HPDE6-E6E7 (cell line): ENCODE measurements around the gene CA10.

Experiments
- DNase-seq: peaks from one replicate; pipeline ENCODE4 v3.0.0; 2011; ENCODE audit warnings: missing footprints; ENCODE audit errors: extremely low spot score

The CA10 gene

DNA sequence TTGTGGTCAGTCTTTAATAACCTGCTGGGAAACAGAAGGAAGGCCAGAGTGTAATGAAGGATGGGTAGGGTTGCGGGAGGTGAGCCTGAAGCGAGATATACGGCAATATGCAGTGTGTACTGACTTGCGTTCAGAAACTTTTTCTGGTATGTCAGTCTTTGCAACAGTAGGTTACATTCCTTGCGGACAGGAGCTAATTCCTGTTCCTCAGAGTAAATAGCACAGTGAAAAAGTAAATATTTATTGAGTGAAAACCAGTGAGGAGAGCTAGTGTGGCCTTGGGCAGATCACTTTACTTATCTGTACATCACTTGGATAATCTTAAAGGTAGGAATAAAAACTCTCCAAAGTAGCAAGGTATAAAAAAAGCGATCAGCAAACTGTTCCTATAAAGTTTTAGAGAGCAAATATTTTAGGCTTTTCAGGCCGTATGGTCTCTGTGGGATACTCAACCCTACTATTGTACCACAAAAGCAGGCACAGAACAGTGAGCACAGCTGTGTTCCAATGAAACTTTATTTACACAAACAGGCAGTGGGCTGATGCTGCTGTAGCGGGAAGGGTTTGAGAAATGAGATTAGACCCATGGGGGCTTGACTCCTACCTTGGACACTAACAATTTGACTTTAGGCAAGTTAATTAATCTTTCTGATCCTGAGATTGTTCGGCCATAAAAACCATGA lies 550.1 kb downstream of the CA10 start:
- DNase-seq, result no peak

DNA sequence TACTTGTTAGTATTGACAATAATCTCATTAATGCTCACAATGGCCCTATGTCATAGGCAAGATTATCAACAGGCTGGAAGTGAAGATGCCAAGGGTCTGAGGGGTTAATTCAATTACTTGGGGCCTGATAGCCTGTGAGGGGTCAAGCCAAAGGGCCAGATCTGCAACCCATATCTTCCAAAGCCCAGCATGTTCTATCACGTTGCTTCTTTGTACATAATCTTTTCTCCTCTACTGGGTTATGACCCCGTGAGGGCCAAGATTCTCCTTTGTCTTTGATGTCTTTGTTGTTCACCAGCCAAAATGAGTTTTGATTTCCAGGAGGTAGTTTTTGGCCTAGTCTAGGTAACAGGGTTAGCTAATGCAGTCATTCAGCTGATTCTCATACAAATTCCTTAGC lies 551.0 kb downstream of the CA10 start:
- no peak for DNase-seq

DNA sequence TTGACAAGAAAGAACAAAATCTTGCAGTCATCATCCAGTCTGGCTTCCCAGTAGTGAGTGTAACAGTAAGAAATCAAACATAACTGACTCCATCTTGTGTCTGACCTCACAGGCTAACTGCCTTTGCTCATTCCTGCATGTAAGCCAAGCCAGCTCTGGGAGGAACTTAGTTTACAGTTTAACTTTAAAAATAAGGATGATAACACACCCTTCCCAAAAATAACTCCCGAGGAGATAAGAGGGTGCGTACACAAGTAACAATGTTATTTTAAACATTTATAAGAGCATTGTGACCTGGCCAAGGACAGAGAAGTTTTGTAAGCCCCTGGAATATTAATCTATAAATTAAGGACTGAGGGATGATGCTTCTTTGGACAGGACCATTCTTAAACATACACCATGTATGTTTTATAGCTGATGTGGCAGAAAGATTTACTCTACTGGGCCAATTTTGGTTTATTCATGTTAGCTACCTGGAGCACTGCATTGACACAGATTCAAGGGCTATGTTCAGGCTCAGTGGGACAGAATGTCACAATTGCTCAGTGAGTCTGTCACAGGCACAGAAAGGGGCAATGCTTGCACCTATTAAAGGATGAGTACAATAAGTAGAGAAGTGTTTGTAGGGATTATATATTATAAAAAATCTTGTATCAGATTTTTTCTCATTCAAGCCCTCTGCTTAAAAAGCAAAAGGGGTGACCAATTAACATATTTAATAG lies 554.1 kb downstream of the CA10 start:
- no peak for DNase-seq

DNA sequence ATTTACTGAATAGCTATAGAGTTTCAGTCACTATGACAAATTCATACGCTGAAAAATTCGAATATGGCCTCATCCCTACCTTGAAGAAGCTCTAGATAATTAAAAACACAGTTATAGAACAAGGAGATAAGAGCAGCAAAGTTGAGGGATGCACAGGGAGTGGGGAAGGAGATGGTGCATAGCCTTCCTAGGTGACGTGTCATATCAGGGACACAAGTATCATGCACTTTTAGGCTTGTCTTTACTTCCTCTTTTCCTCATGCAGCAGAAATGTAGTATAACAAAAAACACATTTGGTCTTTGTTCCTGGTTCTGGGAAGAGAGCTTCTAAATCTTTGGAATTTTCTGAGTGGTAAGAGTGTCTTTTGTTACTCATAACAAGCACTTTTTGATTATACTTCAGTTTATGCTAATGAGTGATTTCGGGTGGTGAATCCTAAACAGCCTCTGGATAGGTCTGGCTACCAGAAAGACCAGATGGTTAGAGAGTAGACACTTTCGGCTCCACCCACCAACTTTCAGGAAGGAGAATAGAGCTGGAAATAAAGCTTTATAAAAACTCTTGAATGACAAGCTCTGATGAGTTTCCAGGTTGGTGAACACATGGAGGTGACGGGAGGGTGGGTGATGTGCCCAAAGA lies 556.8 kb downstream of the CA10 start:
- DNase-seq, result no peak

DNA sequence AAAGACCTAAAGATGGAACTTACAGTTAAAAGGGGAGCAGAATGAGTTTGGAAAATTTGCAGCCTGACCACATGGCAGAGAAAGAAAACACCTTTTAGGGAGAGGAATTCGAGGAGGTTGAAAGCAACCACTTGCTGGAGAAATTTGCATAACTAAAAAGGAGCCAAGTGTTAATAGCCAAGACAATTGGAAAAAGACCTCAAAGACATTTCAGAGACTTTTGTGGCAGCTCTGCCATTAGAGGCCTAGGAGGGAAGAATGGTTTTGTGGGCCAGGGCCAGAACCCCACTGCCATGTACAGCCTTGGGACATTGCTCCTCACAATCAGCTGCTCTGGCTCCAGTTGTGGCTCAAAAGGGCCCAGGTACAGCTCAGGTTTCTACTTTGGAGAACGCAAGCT lies 559.7 kb downstream of the CA10 start:
- DNase-seq, result no peak

DNA sequence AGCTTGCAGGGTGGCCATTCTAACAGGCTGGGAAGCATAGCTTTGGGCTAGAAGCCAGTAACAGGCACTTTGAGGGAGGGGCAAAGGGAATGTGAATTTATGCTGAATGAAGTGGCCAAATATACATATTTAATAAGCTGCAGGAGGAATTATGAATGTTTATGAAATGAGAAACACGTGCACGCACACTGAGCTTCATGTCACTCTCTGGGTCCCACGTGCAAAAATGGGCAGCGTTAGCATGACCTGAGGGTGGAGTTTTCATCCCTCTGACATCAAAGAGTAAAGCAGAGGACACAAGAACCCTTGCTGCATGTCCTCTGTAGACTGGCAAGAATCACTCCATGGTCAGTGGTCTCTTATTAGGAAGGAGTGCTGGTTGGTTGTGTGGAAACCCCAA lies 561.2 kb downstream of the CA10 start:
- no peak for DNase-seq

DNA sequence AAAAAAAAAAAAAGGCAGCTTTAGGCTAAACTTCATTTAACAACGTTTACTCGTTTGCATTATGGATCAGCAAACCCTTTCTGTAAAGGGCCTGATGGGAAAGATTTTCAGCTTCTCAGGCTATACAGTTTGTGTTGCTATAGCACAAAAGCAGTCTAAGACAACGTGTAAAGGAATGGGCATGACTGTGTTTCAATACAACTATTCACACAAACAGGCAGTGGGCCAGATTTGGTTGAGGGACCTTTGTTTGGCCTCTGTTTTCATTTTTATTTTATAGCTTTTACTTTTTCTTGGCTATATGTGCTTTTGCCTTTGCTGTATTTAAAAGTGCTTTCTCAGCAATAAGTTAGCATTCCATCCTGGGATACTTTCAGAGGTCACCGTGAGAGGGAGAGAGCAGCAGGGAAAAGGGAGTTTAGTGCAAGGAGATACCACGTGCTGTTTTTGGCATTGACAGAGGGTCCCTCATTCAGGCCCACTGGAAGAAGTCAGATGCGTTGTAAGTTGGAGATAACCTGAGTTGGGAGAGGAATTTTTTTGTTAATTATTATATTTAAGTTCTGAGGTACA lies 562.6 kb downstream of the CA10 start:
- DNase-seq, result no peak

DNA sequence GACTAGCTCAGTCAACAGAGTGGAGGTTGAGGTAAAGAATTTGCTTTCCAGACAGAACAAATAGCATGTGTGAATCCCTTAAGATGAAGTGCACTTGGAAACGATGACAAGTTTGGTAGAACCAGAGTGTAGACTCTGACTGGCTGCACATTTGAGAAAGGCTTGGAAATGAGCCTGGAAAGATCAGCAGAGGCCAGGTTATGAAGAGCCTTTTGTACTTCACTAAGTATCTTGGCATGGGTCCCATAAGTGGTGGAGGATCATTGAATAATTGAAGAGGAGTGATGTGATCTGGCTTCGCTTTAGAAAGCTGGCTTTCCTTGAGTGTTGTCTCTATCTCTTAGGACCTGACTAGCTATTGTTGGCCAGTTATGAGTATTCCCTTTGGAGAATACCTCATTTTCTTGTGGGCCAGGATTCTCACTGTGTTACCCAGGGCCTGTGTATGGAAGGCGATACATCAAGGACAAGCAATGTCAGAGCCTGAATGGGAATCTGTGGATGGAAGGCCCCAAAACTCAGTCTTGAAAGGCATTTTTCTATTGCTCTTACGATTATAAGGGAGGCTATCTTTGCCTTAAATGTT lies 568.4 kb downstream of the CA10 start:
- no peak for DNase-seq

DNA sequence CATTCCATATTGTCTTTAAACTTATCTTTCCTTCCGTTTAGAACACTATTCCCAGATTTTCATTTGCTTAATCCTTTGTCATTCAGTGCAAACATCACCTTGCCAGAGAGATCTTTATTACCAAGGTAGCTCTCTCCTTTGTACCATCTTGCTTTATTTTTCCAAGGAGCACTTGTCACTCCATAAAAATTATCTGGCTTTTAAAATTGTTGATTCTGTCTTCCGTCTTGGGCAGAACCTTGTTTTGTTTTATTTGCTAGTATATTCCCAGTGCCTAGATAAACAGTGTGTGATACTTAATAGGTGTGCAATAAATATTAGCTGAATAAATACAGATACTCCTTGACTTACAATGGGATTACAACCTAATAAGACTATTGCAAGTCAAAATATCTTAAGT lies 570.5 kb downstream of the CA10 start:
- DNase-seq, result no peak

DNA sequence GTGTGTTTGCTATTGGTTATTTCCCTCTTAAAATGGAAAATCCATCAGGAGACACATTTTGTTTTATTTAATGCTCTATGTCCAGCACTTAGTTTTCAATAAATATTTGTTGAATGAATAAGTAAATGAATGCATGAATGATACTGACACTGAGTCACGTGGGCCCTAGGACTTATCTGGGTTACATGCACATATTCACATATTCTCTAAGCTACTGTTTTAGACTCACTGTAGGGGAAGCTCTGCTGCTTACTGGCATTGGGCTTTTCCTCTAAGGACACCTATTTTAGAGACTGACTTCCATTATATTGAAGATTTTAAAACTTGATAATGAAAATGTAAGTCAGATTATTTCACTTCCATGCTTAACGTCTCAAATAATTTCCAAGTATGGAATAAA lies 571.0 kb downstream of the CA10 start:
- DNase-seq, result no peak

DNA sequence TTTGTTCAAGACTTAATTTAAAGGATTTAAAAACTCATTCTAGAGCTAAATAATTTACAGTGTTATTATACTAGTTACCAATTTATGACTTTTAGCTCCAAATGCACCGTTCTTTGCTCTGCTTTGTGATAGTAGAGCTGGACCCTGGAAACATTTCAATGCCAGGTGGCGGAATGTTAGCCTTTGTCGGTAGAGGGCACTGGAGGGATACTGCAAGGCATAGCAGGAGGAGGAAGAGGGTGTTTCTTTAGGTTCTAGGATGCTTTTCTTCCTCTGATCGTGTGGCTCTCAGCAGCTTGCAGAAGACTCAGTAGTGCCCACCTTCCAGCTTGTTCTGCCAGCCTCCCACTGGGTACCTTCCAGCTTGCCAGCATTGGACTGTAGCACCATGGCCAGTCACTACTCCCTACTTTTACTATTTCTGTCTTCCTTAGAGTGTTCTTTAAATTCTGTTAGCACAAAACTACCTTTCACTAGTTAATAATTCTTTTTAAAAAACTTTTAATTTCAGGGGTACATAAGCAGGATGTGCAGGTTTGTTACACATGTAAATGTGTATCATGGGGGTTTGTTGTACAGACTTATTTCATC lies 572.9 kb downstream of the CA10 start:
- DNase-seq, result no peak

DNA sequence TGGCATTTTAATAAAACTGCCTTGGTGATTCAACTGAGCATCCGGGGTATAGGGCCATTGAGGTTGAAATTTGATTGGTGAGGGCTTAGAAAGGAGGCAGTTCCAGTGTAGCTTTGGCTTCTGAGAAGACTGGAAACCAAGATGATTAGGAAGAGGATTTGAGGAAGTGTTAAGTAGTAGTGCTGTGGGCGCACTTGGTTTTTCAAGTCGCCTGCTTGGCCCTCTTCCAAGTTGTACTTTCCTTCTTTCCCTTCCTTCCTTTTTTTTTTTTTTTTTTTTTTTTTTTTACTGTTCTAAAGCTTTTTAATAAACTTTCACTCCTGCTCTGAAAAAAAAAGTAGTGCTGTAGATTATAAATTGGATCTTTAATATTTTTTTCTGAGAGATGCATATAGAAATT lies 577.6 kb downstream of the CA10 start:
- no peak for DNase-seq
